Trophoblast cell (in vitro differentiated cells and primary cell): ENCODE results near the gene PLAC8.
"Not testable (repeated sequence)": the region's sequence is repeated elsewhere in the genome, so short reads cannot be mapped to it uniquely, and the experiment has no call there.

Experiments
- DNase-seq, 2 donors: peaks; one replicate each; pipeline ENCODE4 v3.0.0-alpha.2; 2016
- H2AFZ ChIP-seq: 2 replicates; pipeline ENCODE4 v1.6.1; 2013; ENCODE audit warnings: low read length, moderate library complexity, mild to moderate bottlenecking; ENCODE audit not compliant: insufficient read depth, poor library complexity
- H2AK5ac ChIP-seq: 2 replicates; pipeline ENCODE4 v1.6.1; 2013; ENCODE audit warnings: mild to moderate bottlenecking, low read length
- H2BK120ac ChIP-seq: 2 replicates; pipeline ENCODE4 v1.6.1; 2013; ENCODE audit warnings: low read length, mild to moderate bottlenecking, moderate library complexity; ENCODE audit not compliant: insufficient read depth, poor library complexity
- H2BK12ac ChIP-seq: 2 replicates; pipeline ENCODE4 v1.6.1; 2013; ENCODE audit warnings: mild to moderate bottlenecking, low read length, moderate library complexity
- H2BK5ac ChIP-seq: 2 replicates; pipeline ENCODE4 v1.6.1; 2013; ENCODE audit warnings: low read length, low read depth, moderate library complexity, mild to moderate bottlenecking; ENCODE audit not compliant: poor library complexity
- H3K14ac ChIP-seq: 2 replicates; pipeline ENCODE4 v1.6.1; 2013; ENCODE audit warnings: mild to moderate bottlenecking, low read length
- H3K18ac ChIP-seq: 2 replicates; pipeline ENCODE4 v1.6.1; 2013; ENCODE audit warnings: mild to moderate bottlenecking, low read length
- H3K23ac ChIP-seq: 2 replicates; pipeline ENCODE4 v1.6.1; 2013; ENCODE audit warnings: low read length
- H3K27ac ChIP-seq: 2 replicates; pipeline ENCODE4 v1.5.1; 2013; ENCODE audit warnings: low read depth, mild to moderate bottlenecking, inconsistent platforms, low read length, moderate library complexity
- H3K27me3 ChIP-seq: 2 replicates; pipeline ENCODE4 v1.6.1; 2013; ENCODE audit warnings: inconsistent platforms, mild to moderate bottlenecking, low read length, moderate library complexity; ENCODE audit not compliant: insufficient read depth
- H3K36me3 ChIP-seq, 2 experiments: 1 replicate in 1 of 2; 2 replicates in 1 of 2; pipeline ENCODE4 v1.6.1; 2013; ENCODE audit warnings: low read length in 2 of 2, mild to moderate bottlenecking in 2 of 2, moderate library complexity in 1 of 2; ENCODE audit not compliant: insufficient read depth in 2 of 2, control insufficient read depth in 1 of 2
- H3K4ac ChIP-seq: 2 replicates; pipeline ENCODE4 v1.6.1; 2013; ENCODE audit warnings: low read depth, mild to moderate bottlenecking, low read length, moderate library complexity
- H3K4me1 ChIP-seq, 2 experiments: 1 replicate in 1 of 2; 2 replicates in 1 of 2; pipeline ENCODE4 v1.6.1; 2013; ENCODE audit warnings: low read length in 2 of 2, mild to moderate bottlenecking in 2 of 2, moderate library complexity in 1 of 2; ENCODE audit not compliant: insufficient read depth in 2 of 2, control insufficient read depth in 1 of 2
- H3K4me2 ChIP-seq: 2 replicates; pipeline ENCODE4 v1.6.1; 2013; ENCODE audit warnings: inconsistent platforms, mild to moderate bottlenecking, low read length, moderate library complexity
- H3K4me3 ChIP-seq: 2 replicates; pipeline ENCODE4 v1.5.1; 2013; ENCODE audit warnings: mild to moderate bottlenecking, low read depth, low read length, inconsistent platforms
- H3K79me1 ChIP-seq: one replicate; pipeline ENCODE4 v1.6.1; 2013; ENCODE audit warnings: low read length
- H3K79me2 ChIP-seq: 2 replicates; pipeline ENCODE4 v1.6.1; 2013; ENCODE audit warnings: low read length, mild to moderate bottlenecking; ENCODE audit not compliant: control insufficient read depth, insufficient read depth, poor library complexity
- H3K9ac ChIP-seq: 2 replicates; pipeline ENCODE4 v1.6.1; 2013; ENCODE audit warnings: mild to moderate bottlenecking, low read length
- H3K9me3 ChIP-seq: 2 replicates; pipeline ENCODE4 v1.6.1; 2013; ENCODE audit warnings: low read depth, mild to moderate bottlenecking, control low read depth, inconsistent platforms, low read length; ENCODE audit not compliant: insufficient read depth
- H4K12ac ChIP-seq: 2 replicates; pipeline ENCODE4 v1.6.1; 2013; ENCODE audit warnings: low read depth, mild to moderate bottlenecking, low read length, moderate library complexity
- H4K8ac ChIP-seq: 2 replicates; pipeline ENCODE4 v1.6.1; 2013; ENCODE audit warnings: low read depth, mild to moderate bottlenecking, low read length, moderate library complexity
- H4K91ac ChIP-seq: one replicate; pipeline ENCODE4 v1.6.1; 2013; ENCODE audit warnings: low read depth, mild to moderate bottlenecking, low read length, moderate library complexity
- WGBS: extraction: QIAGEN DNeasy Blood & Tissue Kit; methylation state at CpG from one replicate; pipeline ENCODE4 v1.1.7; 2013; ENCODE audit warnings: missing lambda C conversion rate; ENCODE audit not compliant: insufficient read length, insufficient coverage; ENCODE audit errors: extremely low coverage; 5-methylcytosine and 5-hydroxymethylcytosine counted together

PLAC8 gene

DNA sequence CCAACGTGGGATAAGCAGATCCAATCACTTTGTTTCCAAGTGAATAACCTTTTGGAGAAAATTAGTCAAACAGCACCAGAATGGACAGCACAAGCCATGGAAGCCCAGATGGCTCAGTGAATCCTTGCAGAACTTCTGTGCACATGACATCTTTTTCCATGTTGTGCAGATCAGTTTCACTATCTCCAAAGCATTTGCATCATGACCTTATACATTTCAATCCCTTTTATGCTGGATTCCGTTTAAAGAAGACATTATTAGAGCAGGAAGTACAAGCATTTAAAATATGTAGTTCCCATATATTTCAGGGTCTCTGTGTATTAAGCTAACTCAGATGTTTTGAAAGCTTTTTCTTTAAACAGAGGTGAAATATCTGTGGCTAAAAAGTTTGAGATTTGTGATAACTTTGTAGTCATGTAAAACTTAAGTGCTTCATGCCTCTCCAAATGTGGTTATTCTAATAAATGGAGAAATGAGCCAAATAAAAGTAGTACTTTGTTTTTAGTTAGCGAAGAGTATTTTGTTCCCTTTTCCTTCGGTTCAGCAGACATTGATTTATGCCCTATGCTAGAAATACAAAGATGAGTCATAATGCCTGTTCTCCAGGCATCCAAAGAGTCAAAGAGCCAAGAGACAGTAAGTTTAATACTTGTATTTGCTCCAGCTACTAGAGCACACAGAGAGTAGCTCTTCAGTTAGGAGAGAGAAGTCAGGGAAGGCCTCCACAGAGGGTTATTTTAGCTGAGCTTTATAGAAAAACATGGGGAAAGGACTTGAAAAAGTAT is 39.0 kb downstream of the PLAC8 start:
- Histone ChIP-seq H2BK120ac (no peak overlapping the region), H3K9me3 (no peaks in the 10 kb centered on the region), H3K4me3 (no peak overlapping the region), H3K4me2 (no peak overlapping the region), H3K4ac (no peak overlapping the region), H3K79me2 (no peaks in the 10 kb centered on the region), H4K8ac (peak overlapping the region; percentile 54), H3K4me1 (no peaks in the 10 kb centered on the region), H2AFZ (no peak overlapping the region), H3K36me3 (peaks cover 1 to 7% of the 10 kb centered on the region in 2 experiments), H3K27ac (no peak overlapping the region), H2BK12ac (no peak overlapping the region), H3K23ac (no peak overlapping the region), H3K18ac (no peak overlapping the region), H4K12ac (no peak overlapping the region), H3K9ac (no peak overlapping the region), H2BK5ac (no peak overlapping the region), H4K91ac (no peak overlapping the region), H3K14ac (no peak overlapping the region), H3K79me1 (no peaks in the 10 kb centered on the region), H3K27me3 (no peaks in the 10 kb centered on the region), H2AK5ac (no peak overlapping the region)
- WGBS = no CpG with 5 or more reads among the region's 4 CpGs
- DNase-seq = no peak

DNA sequence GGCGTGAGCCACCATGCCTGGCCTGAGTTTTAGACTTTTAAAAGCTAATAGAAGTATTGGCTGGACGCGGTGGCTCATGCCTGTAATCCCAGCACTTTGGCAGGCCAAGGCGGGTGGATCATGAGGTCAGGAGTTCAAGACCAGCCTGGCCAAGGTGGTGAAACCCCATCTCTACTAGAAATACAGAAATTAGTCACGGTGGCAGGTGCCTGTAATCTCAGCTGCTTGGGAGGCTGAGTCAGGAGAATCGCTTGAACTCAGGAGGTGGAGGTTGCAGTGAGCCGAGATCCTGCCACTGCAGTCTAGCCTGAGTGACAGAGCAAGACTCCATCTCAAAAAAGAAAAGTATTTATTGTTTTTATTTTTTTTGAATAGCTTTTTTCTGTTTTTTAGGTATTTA is 39.7 kb downstream of the PLAC8 start:
- H4K91ac ChIP-seq, H3K18ac ChIP-seq, DNase-seq, H4K8ac ChIP-seq, H3K79me1 ChIP-seq, H3K4me1 ChIP-seq, H3K4me3 ChIP-seq, H3K27me3 ChIP-seq, H3K14ac ChIP-seq, H2AFZ ChIP-seq, H2BK12ac ChIP-seq, H3K9me3 ChIP-seq, H3K36me3 ChIP-seq, H3K4me2 ChIP-seq, H3K27ac ChIP-seq, H2AK5ac ChIP-seq, H4K12ac ChIP-seq, H3K23ac ChIP-seq, H2BK120ac ChIP-seq, H3K4ac ChIP-seq, H3K9ac ChIP-seq, H3K79me2 ChIP-seq, H2BK5ac ChIP-seq: not testable (repeated sequence)
- no CpG with 5 or more reads among the region's 7 CpGs for WGBS

DNA sequence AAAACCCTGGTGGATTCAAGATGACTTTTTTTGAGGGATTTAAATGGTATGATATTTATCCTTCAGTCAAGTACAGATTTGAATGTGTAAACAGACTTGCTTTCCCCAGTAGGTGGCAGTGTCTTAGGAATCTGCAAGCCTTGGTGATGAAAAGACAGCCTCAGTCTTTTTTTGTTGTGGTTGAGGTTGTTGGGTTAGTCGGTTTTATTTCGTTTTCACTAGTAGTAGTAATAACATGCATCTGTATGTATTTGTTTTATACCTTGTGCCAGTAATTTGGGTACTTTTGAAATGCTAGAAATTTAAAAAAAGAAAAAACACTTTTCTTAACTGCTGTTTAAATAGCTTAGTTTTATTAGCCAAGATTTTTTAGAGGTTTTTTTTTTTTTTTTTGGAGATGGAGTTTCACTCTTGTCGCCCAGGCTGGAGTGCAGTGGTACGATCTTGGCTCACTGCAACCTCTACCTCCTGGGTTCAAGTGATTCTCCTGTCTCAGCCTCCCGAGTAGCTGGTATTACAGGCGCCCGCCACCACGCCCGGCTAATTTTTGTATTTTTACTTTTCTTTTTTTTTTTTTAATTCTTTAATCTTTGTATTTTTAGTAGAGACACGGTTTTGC is 40.3 kb downstream of the PLAC8 start:
- Histone ChIP-seq H2AFZ (no peak overlapping the region), H4K12ac (no peak overlapping the region), H3K14ac (no peak overlapping the region), H3K27me3 (no peaks in the 10 kb centered on the region), H4K8ac (no peak overlapping the region), H4K91ac (no peak overlapping the region), H3K36me3 (peaks cover 1 to 7% of the 10 kb centered on the region in 2 experiments), H3K4me3 (no peak overlapping the region), H3K9me3 (no peaks in the 10 kb centered on the region), H2BK12ac (no peak overlapping the region), H3K4ac (no peak overlapping the region), H3K18ac (no peak overlapping the region), H3K9ac (no peak overlapping the region), H3K23ac (no peak overlapping the region), H3K79me1 (no peaks in the 10 kb centered on the region), H3K4me1 (no peaks in the 10 kb centered on the region), H3K79me2 (no peaks in the 10 kb centered on the region), H3K4me2 (no peak overlapping the region), H2BK120ac (no peak overlapping the region), H2BK5ac (no peak overlapping the region), H3K27ac (no peak overlapping the region), H2AK5ac (no peak overlapping the region)
- no CpG with 5 or more reads among the region's 10 CpGs for WGBS
- peak; percentile 30 to 87 for DNase-seq

DNA sequence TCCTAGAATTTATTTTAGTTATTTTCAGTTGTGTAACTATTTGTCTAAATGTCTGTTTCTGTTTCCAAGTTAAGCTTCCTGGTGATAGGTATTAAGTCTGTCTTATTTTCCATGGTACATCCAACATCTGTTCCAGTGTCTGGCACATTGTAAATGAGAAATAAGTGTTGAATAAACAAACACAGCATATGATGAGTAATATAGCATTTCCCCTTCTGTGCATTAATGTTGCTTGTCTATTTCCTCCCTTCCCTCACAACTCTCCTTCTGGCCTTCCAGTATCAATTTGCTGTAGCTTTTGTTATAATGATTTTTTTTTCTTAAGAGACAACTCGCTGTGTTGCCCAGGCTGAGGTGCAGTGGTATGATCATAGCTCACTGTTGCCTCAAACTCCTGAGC is 43.4 kb downstream of the PLAC8 start:
- no peak overlapping the region for H3K27ac ChIP-seq
- H3K79me1 ChIP-seq = no peaks in the 10 kb centered on the region
- no peak for DNase-seq
- no peak overlapping the region for H3K14ac ChIP-seq
- no peak overlapping the region for H2BK12ac ChIP-seq
- no peak overlapping the region for H3K4me2 ChIP-seq
- no peak overlapping the region for H3K9ac ChIP-seq
- no peak overlapping the region for H2BK5ac ChIP-seq
- no peak overlapping the region for H2AFZ ChIP-seq
- H4K8ac ChIP-seq = no peak overlapping the region
- H3K4me3 ChIP-seq = no peak overlapping the region
- H3K27me3 ChIP-seq = no peaks in the 10 kb centered on the region
- no peak overlapping the region for H3K23ac ChIP-seq
- H2BK120ac ChIP-seq = no peak overlapping the region
- peaks cover 2 to 9% of the 10 kb centered on the region in 2 experiments for H3K36me3 ChIP-seq
- no peak overlapping the region for H4K91ac ChIP-seq
- WGBS = no CpG with 5 or more reads among the region's 1 CpG
- H3K9me3 ChIP-seq = no peaks in the 10 kb centered on the region
- no peaks in the 10 kb centered on the region for H3K79me2 ChIP-seq
- H3K4me1 ChIP-seq = no peaks in the 10 kb centered on the region
- H4K12ac ChIP-seq = no peak overlapping the region
- no peak overlapping the region for H2AK5ac ChIP-seq
- no peak overlapping the region for H3K4ac ChIP-seq
- no peak overlapping the region for H3K18ac ChIP-seq
